Tibial nerve (tissue), 4 donors: ENCODE data around the gene TESK2.

Source experiments
- CTCF ChIP-seq, 5 experiments: fragments of 200-600 bp in 3 of 5; fragments of 450-650 bp in 2 of 5; sonication (generic) in 3 of 5; IDR thresholded peaks; one replicate each; pipeline ENCODE4 v1.5.1; 2016 to 2019; ENCODE audit warnings: antibody characterized with exemption in 5 of 5, mild to moderate bottlenecking in 3 of 5, moderate library complexity in 2 of 5
- EP300 ChIP-seq, 2 donors: sonication (generic); formaldehyde crosslinking; IDR thresholded peaks; one replicate each; pipeline ENCODE4 v1.6.1; 2017; ENCODE audit warnings: antibody characterized with exemption in 2 of 2, mild to moderate bottlenecking in 1 of 2
- POLR2A ChIP-seq, 2 donors: fragments of 450-650 bp; IDR thresholded peaks; one replicate each; pipeline ENCODE4 v1.6.1; 2017; ENCODE audit warnings: antibody characterized with exemption in 2 of 2, mild to moderate bottlenecking in 2 of 2, moderate library complexity in 2 of 2

- TF ChIP-seq POLR2A (IDR thresholded peaks at IDR 0.05) = no peak
- TF ChIP-seq CTCF (IDR thresholded peaks at IDR 0.05) = no peak
- no peak for TF ChIP-seq EP300 (IDR thresholded peaks at IDR 0.05)
Measured at GRCh38 chr1:45355683-45356082, 135.3 kb downstream of the TESK2 start.
